ENCODE results near the gene EHF.

The EHF gene

GRCh38 chr11:34651551-34651950 is 30.7 kb downstream of the EHF start:
- H3K4me3 Mint-ChIP-seq: no peak overlapping the region
- no peaks in the 10 kb centered on the region for H3K36me3 Mint-ChIP-seq
- CTCF ChIA-PET: no interaction called here
- no peak for DNase-seq
- no peak overlapping the region for H3K27ac Mint-ChIP-seq
- peaks cover 56% of the 10 kb centered on the region for H3K27me3 Mint-ChIP-seq
- no peaks in the 10 kb centered on the region for H3K9me3 Mint-ChIP-seq
- peaks cover 23% of the 10 kb centered on the region for H3K4me1 Mint-ChIP-seq

DNA sequence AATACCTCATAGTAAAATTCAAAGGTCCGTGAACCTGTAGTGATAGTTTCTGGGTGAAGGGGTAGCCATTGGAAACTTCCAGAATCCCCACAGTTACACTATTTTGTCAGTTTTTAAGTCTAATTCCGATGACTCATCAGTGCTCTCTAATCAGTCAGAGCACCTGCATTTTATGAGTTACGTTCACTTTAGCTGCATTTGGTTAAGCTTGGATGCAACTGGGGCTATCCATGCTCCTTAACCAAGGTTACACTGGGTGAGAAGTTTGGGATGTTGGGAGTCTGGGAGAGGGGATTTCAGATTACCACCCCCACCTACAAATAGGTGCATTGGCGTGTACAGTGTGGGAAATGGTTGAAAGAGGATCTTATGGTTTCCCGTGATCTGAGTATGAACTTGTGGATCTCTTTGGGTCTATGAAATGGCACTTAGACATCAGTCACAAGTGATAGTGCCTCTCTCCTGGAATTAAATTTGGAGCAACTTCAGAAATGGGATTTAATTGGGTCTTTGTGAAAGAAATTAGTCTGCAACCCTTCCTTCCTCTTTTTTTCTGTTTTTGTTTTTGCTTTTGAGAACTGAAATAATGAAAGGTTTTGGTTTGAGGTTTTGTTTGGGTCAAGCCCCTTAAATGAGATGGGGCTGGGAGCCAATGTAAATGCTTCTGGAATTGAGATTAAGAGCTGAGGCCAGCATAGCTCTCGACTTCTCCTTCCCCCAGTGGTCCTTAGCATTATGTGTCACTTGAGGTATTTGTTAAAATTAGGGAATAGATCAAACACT is 31.5 kb downstream of the EHF start:
- H3K4me1 Mint-ChIP-seq: peaks cover 23% of the 10 kb centered on the region
- H3K36me3 Mint-ChIP-seq: no peaks in the 10 kb centered on the region
- DNase-seq: no peak
- CTCF ChIA-PET: no interaction called here
- no peak overlapping the region for H3K27ac Mint-ChIP-seq
- no peaks in the 10 kb centered on the region for H3K9me3 Mint-ChIP-seq
- no peak overlapping the region for H3K4me3 Mint-ChIP-seq
- peaks cover 52% of the 10 kb centered on the region for H3K27me3 Mint-ChIP-seq

- peaks cover 46% of the 10 kb centered on the region for H3K27me3 Mint-ChIP-seq
- peaks cover 23% of the 10 kb centered on the region for H3K4me1 Mint-ChIP-seq
- H3K9me3 Mint-ChIP-seq: no peaks in the 10 kb centered on the region
- no peak for DNase-seq
- H3K36me3 Mint-ChIP-seq: no peaks in the 10 kb centered on the region
- CTCF ChIA-PET: interaction anchor here (0.9 kb wide), 1 partner anchor 66 kb away, joined by 3 read pairs; no protein-coding TSS in a partner anchor
- no peak overlapping the region for H3K4me3 Mint-ChIP-seq
- no peak overlapping the region for H3K27ac Mint-ChIP-seq
Measured at GRCh38 chr11:34653031-34653430, 32.1 kb downstream of the EHF start.

- Mint-ChIP-seq H3K36me3 (no peaks in the 10 kb centered on the region), H3K9me3 (no peaks in the 10 kb centered on the region), H3K4me1 (peaks cover 23% of the 10 kb centered on the region), H3K27ac (no peak overlapping the region), H3K4me3 (no peak overlapping the region), H3K27me3 (peaks cover 50% of the 10 kb centered on the region)
- CTCF ChIA-PET: interaction anchor here (0.9 to 1.0 kb wide), 2 partner anchors 11 to 67 kb away, joined by 3 read pairs; no protein-coding TSS in a partner anchor
- no peak for DNase-seq
Measured at GRCh38 chr11:34653851-34654482, 33.1 kb downstream of the EHF start.

DNA sequence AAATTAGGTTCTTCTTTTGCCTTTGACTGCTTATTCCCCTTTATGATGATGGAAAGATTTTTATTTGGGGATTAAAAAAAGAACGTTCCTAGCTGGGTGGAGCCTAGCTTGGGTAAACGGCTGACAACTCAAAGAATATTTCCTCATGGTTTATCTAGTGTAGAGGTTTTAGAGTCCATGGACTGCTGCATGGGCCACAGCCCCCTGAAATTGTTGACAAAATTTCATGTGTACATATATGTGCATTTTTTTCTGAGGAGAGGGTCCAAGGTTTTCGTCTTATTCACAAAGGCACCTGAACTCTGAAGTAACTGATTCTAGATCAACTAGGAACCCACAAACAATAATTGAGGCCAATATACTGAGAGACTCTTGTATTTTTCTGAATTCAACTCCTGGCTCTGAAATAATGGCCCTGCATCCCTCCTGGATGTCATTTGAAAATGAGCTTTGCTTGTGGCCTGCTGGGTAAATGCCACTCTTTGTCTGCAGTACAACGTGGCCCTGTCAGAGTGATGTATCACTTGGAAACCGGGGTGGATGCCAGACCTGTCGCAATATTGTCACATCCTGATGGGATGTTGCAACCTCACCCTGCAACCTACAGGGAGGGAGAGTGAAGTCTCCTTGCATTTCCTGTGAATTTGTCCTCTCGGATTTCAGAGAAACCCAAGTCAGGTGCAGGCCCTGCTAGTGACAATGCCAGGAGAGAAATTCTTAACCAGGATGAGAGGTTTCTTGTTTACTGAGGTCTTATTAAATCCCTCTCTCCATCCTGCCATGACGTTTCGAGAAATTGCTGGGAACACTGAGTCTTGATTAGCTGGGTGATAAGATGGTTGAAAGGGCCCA is 33.8 kb downstream of the EHF start:
- CTCF ChIA-PET: interaction anchor here (1.0 kb wide), 1 partner anchor 11 kb away, joined by 3 read pairs; no protein-coding TSS in a partner anchor
- DNase-seq: no peak
- Mint-ChIP-seq H3K27ac (no peak overlapping the region), H3K36me3 (no peaks in the 10 kb centered on the region), H3K27me3 (peaks cover 47% of the 10 kb centered on the region), H3K4me3 (no peak overlapping the region), H3K9me3 (no peaks in the 10 kb centered on the region), H3K4me1 (peaks cover 23% of the 10 kb centered on the region)

- H3K4me1 Mint-ChIP-seq: peaks cover 16% of the 10 kb centered on the region
- CTCF ChIA-PET: no interaction called here
- no peak overlapping the region for H3K27ac Mint-ChIP-seq
- H3K36me3 Mint-ChIP-seq: no peaks in the 10 kb centered on the region
- H3K4me3 Mint-ChIP-seq: no peak overlapping the region
- DNase-seq: no peak
- H3K27me3 Mint-ChIP-seq: peaks cover 45% of the 10 kb centered on the region
- no peaks in the 10 kb centered on the region for H3K9me3 Mint-ChIP-seq
Measured at GRCh38 chr11:34655335-34656008, 34.6 kb downstream of the EHF start.

DNA sequence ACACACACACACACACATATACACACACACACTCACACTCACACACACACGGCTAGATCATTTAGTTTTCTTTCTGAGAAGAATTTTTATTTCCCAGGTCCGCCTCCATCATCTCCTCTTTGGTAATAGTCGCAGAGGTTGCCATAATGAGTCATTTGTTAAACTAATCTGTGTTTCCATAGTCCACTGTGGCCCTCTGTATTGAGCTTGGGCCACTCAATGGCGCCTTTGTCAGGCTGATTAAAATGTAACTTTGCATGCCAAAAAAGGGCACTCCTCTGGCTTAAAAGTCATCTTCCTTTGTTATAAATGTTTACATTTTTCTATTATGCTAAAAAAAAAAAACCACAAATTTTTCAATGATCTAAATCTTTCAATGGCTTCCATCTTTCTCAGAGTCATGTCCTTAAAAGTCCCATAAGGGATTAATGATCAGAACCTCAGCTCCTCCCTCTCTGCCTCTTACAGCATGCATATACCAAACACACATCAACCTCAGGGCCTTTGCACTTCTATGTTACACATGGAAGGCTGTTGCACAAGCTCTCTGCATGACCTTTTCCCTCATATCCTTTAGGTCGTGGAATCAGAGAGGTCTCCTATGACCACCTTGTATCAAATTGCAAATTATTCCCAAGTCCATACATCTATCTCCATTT is 35.3 kb downstream of the EHF start:
- Mint-ChIP-seq H3K9me3 (no peaks in the 10 kb centered on the region), H3K27me3 (peaks cover 44% of the 10 kb centered on the region), H3K27ac (no peak overlapping the region), H3K36me3 (no peaks in the 10 kb centered on the region), H3K4me3 (no peak overlapping the region), H3K4me1 (peaks cover 10% of the 10 kb centered on the region)
- CTCF ChIA-PET: no interaction called here
- no peak for DNase-seq

DNA sequence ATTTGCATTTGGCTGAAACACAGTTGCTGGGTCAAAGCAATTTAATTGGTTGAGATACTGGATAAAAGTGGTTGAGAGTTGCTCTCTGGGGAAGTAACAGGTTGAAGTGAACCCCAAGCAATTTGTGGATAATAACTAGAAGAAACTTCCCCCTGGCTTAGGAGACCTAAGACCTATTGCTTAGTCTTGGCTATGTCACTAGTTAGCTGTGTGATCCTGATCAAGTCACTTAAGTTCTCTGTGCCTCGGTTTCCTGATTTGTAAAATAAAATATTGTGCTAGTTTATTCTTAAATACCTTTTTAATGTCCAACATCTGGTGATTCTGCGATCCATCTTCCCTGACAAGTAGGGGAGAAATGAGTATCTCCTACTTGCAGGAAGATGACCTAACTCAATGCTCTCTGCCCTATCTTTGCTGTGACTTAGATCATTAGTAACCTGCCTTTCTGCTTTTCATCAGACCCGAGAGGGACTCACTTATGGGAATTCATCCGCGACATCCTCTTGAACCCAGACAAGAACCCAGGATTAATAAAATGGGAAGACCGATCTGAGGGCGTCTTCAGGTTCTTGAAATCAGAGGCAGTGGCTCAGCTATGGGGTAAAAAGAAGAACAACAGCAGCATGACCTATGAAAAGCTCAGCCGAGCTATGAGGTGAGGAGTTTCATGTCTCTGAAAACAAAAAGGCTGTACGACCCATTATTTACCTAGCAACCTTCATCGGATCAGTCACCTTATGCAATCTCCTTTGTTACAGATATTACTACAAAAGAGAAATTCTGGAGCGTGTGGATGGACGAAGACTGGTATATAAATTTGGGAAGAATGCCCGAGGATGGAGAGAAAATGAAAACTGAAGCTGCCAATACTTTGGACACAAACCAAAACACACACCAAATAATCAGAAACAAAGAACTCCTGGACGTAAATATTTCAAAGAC is 37.5 kb downstream of the EHF start:
- Mint-ChIP-seq H3K4me3 (no peak overlapping the region), H3K4me1 (no peaks in the 10 kb centered on the region), H3K27ac (no peak overlapping the region), H3K36me3 (no peaks in the 10 kb centered on the region), H3K9me3 (no peaks in the 10 kb centered on the region), H3K27me3 (peaks cover 34% of the 10 kb centered on the region)
- CTCF ChIA-PET: no interaction called here
- no peak for DNase-seq

GRCh38 chr11:34659096-34659733 is 38.3 kb downstream of the EHF start:
- Mint-ChIP-seq H3K27ac (no peak overlapping the region), H3K4me1 (no peaks in the 10 kb centered on the region), H3K9me3 (no peaks in the 10 kb centered on the region), H3K4me3 (no peak overlapping the region), H3K27me3 (peaks cover 27% of the 10 kb centered on the region), H3K36me3 (no peaks in the 10 kb centered on the region)
- no peak for DNase-seq
- CTCF ChIA-PET: no interaction called here

DNA sequence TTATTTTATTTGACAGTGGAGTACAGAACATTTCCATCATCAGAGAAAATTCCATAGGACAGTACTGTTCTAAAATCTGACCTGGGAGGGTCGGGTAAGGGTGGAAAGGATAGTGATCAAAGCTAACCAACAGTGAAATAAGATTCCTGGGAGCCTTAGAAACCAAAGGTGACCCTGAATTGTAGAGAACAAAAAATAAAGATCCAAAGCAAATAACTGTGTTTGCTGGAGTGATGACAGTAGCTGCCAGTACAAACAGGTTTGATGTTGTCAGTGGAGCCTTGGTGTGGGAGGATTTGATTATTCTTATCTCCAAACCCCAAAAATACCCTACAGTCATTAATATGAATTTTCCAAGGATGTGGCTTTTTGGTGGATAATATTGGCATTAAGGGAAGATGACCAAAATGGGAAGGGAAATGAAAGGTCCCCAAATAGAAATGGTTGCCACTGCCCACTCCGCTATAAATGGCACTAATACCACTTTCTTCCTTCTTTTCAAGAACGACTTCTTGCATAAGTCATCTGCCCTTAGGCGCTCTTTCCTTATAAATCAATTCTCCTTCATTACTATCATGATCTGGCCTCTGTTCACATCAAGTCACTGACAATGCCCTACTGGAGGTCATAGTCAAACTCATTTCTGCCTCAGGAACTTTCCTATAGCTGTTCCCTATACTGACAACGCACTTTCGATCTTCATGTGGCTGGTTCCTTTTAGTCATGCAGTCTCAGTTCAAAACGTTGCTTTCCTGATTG is 44.4 kb downstream of the EHF start:
- CTCF ChIA-PET: no interaction called here
- H3K36me3 Mint-ChIP-seq: no peaks in the 10 kb centered on the region
- H3K4me1 Mint-ChIP-seq: no peaks in the 10 kb centered on the region
- no peak for DNase-seq
- no peak overlapping the region for H3K27ac Mint-ChIP-seq
- peaks cover 28% of the 10 kb centered on the region for H3K27me3 Mint-ChIP-seq
- H3K4me3 Mint-ChIP-seq: no peak overlapping the region
- H3K9me3 Mint-ChIP-seq: no peaks in the 10 kb centered on the region

DNA sequence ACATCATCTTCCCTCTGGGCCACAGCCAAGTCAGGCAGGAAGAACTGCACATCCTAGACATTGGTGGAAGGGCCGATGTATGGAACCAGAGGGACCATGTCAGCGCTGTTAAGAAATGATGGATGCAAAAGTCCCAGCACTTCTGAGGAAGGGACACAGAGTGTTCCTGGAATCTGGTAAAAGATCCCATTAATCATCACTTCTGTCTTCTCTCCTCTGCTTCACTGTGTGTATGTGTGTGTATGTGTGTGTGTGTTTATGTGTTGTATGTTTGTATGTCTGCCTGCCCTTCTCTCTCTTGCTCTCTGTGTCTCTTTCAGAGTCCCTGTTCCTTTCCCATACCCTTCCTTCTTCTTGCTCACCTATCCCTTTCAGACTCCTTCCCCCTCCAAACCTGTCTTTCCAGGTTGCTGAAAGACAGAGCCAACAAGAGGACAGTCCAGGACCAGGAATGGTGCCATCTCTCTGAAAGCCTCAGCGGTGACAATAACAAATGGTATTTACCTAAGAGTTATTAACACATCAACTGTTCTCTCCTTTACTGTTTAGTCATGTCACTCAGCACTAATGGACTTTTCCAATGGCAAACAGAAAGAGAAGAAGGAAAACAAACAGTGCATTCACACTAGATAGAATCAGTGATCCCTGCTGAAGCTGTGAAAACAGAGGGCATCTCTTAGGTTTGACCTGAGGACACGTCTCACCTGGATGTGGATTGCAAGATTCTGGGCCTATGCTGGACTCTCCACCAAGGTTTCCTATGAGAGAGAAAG is 47.1 kb downstream of the EHF start:
- H3K27ac Mint-ChIP-seq: no peak overlapping the region
- CTCF ChIA-PET: no interaction called here
- no peaks in the 10 kb centered on the region for H3K4me1 Mint-ChIP-seq
- H3K27me3 Mint-ChIP-seq: peaks cover 26% of the 10 kb centered on the region
- H3K36me3 Mint-ChIP-seq: no peaks in the 10 kb centered on the region
- DNase-seq: no peak
- no peak overlapping the region for H3K4me3 Mint-ChIP-seq
- no peaks in the 10 kb centered on the region for H3K9me3 Mint-ChIP-seq
